Measurements from ENCODE around the gene NECAB3.

NECAB3 gene

DNA sequence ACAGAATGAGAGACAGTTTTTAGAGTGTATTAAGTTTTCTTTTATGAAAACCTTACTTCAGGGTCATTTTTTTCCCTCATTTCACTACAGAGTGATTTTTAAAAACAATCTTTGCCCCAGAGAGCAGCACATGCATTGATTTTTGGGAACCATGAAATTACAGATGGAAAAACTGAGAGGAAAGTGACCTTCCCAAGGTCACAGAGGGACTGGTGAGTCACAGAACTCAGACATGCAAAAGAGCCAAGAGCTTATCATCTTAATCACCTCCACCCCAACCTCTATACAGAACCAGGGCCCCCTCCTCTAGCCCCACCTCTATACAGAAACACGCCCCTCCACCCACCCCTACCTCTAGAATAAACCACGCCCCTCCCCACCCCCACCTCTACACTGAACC lies 35.2 kb upstream of the NECAB3 start:
- Histone ChIP-seq H3K4me3 (ENCODE audit: low read depth, low read length) (no peak overlapping the region), H3K27ac (no peak overlapping the region), H3K36me3 (peaks cover 8% of the 10 kb centered on the region), H3K27me3 (ENCODE audit: insufficient read depth, low read depth, severe bottlenecking) (no peaks in the 10 kb centered on the region), H3K9me3 (ENCODE audit: severe bottlenecking) (no peaks in the 10 kb centered on the region)
- TF ChIP-seq, protein P1, sequence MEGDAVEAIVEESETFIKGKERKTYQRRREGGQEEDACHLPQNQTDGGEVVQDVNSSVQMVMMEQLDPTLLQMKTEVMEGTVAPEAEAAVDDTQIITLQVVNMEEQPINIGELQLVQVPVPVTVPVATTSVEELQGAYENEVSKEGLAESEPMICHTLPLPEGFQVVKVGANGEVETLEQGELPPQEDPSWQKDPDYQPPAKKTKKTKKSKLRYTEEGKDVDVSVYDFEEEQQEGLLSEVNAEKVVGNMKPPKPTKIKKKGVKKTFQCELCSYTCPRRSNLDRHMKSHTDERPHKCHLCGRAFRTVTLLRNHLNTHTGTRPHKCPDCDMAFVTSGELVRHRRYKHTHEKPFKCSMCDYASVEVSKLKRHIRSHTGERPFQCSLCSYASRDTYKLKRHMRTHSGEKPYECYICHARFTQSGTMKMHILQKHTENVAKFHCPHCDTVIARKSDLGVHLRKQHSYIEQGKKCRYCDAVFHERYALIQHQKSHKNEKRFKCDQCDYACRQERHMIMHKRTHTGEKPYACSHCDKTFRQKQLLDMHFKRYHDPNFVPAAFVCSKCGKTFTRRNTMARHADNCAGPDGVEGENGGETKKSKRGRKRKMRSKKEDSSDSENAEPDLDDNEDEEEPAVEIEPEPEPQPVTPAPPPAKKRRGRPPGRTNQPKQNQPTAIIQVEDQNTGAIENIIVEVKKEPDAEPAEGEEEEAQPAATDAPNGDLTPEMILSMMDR (IDR thresholded peaks at IDR 0.05; ENCODE audit: low read depth, low read length): no peak
- no peak for DNase-seq

DNA sequence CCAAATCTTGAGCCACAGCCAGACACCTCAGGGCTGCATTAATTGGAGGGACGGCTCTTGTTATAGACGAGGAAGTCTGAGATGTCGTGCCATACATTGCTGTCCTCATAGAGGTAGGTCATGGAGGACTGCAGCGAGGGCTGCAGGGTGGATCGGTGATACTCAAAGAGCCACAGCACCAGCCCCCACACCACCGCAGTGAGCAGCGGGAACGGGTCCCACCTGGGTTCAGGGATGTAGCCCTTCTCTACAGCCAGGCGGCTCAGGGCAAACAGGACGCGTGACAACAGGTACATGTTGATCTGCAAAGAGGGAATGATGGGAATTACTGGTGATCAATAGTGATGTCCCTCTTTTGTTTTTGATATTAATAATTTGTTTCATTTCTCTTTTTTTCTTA lies 33.4 kb upstream of the NECAB3 start:
- no peaks in the 10 kb centered on the region for H3K9me3 ChIP-seq (ENCODE audit: severe bottlenecking)
- TF ChIP-seq, protein P1 (IDR thresholded peaks at IDR 0.05; ENCODE audit: low read depth, low read length): no peak
- no peak overlapping the region for H3K27ac ChIP-seq
- DNase-seq: no peak
- peaks cover 4% of the 10 kb centered on the region for H3K36me3 ChIP-seq
- no peak overlapping the region for H3K4me3 ChIP-seq (ENCODE audit: low read depth, low read length)
- no peaks in the 10 kb centered on the region for H3K27me3 ChIP-seq (ENCODE audit: insufficient read depth, low read depth, severe bottlenecking)

DNA sequence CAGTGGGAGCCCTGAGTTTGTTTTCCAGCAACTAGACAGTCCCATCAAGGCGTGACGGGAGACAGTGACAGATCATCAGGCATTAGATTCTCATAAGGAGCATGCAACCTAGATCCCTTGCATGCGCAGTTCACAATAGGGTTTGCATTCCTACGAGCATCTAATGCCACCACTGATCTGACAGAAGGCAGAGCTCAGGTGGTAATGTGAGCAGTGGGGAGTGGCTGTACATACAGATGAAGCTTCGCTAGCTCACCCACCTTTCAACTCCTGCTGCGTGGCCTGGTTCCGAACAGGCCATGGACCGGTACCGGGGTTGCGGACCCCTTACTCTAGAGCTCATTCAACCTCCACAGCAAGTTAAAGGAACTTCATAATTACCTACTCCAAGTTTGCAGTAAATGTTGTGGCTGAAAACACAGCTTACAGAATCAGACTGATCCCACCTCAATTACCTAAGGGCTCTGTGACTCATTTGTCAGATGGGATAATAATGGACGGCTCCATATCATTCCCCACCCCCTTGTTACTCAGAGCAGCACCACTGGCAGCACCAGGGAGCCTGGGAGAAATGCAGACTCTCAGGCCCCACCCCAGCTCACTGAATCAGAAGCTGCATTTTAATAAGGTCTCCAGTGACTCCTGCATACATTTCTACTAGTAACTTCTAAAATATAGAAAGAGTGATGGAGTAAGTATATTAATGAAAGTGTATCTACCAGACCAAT lies 30.1 kb upstream of the NECAB3 start:
- DNase-seq: no peak
- H3K27me3 ChIP-seq (ENCODE audit: insufficient read depth, low read depth, severe bottlenecking): no peaks in the 10 kb centered on the region
- H3K9me3 ChIP-seq (ENCODE audit: severe bottlenecking): peaks cover 5% of the 10 kb centered on the region
- no peak overlapping the region for H3K27ac ChIP-seq
- no peaks in the 10 kb centered on the region for H3K36me3 ChIP-seq
- TF ChIP-seq, protein P1 (IDR thresholded peaks at IDR 0.05; ENCODE audit: low read depth, low read length): no peak
- H3K4me3 ChIP-seq (ENCODE audit: low read depth, low read length): no peak overlapping the region

DNA sequence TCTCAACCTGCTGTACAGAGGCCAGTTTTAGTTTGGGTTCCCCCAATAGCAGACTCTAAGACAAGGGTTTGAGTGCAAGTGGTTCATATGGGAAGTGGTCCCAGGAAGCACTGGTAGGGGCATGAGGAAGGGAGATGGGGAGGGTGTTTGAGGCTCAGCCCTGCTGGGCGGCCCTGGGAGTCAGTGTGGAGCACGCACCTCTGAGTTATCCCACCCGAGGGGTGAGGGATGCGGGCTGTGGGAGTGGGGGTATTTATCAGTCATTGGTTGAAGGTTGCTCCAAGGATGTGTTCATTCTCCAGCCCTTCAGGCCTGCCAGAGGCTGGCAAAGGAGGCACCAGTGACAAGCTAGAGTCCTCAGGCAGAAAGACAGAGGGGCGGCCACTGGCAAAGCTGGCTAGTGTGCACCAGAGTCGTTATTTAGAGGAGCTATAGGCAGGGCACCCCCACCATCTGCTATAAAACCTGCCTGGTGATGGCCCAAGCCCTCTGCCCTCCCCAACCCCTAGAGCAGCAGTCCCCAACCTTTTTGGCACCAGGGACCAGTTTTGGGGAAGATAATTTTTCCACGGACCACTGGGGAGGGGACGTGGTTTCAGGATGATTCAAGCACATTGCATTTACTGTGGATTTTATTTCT lies 29.4 kb upstream of the NECAB3 start:
- Histone ChIP-seq H3K9me3 (ENCODE audit: severe bottlenecking) (peaks cover 5% of the 10 kb centered on the region), H3K36me3 (no peaks in the 10 kb centered on the region), H3K27me3 (ENCODE audit: insufficient read depth, low read depth, severe bottlenecking) (no peaks in the 10 kb centered on the region), H3K4me3 (ENCODE audit: low read depth, low read length) (no peak overlapping the region), H3K27ac (no peak overlapping the region)
- TF ChIP-seq, protein P1 (IDR thresholded peaks at IDR 0.05; ENCODE audit: low read depth, low read length): no peak
- no peak for DNase-seq

DNA sequence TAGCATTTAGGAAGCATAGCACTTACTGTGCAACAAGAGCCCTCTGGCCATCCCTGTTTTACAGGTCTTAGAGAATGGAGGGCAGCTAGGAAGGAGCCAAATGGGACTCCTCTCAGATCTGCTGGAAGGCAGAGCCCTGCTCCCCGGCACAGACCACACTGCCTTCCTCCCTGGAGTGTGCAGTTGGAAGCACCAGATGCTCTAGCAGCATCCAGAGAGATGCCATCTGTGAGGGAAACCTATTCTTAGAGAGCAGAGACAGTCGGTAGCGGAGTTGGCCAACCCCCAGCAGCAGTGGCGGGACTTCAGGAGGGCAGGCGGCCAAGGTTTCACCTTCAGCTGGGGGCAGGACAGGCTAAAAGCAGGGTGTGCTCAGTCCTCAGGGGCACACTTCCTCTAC lies 28.6 kb upstream of the NECAB3 start:
- Histone ChIP-seq H3K4me3 (ENCODE audit: low read depth, low read length) (no peak overlapping the region), H3K9me3 (ENCODE audit: severe bottlenecking) (peaks cover 11% of the 10 kb centered on the region), H3K36me3 (no peaks in the 10 kb centered on the region), H3K27me3 (ENCODE audit: insufficient read depth, low read depth, severe bottlenecking) (no peaks in the 10 kb centered on the region), H3K27ac (peak overlapping the region; percentile 21; the same call in 1 of the 2 replicates)
- TF ChIP-seq, protein P1 (IDR thresholded peaks at IDR 0.05; ENCODE audit: low read depth, low read length): no peak
- peak; percentile 56 for DNase-seq
